GM12878 (cell line): ENCODE data around the gene AP5Z1. TPM values are rescaled to one million over a fixed set of nuclear protein-coding genes. Genes with fewer than 3 reads are reported as not detected.

Experiments used
- ATAC-seq: fragments of 200-7000 bp; cut with Tn5 transposase; 3 replicates; pipeline ENCODE4 v1.9.1; 2020; ENCODE audit warnings: mild to moderate bottlenecking, moderate library complexity
- BruUV-seq: library from RNA; stranded (reverse); fragments of 400-500 nt; replicated peaks from 2 replicates; lab custom pipeline; 2021; lab: Mats Ljungman, UMichigan
- CTCF ChIA-PET: fragments of 300-600 bp; sonication (Branson Sonifier 250); formaldehyde crosslinking; extraction: SDS; loops from one replicate; lab custom pipeline; 2021; ENCODE audit warnings: inconsistent platforms; lab: Yijun Ruan, JAX
- POLR2A ChIA-PET: fragments of 350-600 bp; formaldehyde crosslinking; extraction: SDS; loops from one replicate; lab custom pipeline; 2021; ENCODE audit warnings: inconsistent platforms; lab: Charles Lee
- RAD21 ChIA-PET: fragments of 300-600 bp; sonication (Branson Sonifier 250); formaldehyde crosslinking; loops from one replicate; lab custom pipeline; 2023; ENCODE audit warnings: antibody characterized with exemption; ENCODE audit not compliant: unreplicated experiment; lab: Charles Lee
- SMC1A ChIA-PET: fragments of 300-600 bp; sonication (Branson Sonifier 250); formaldehyde crosslinking; loops from one replicate; lab custom pipeline; 2023; ENCODE audit not compliant: unreplicated experiment, uncharacterized antibody; lab: Charles Lee
- DNase-seq: peaks from one replicate; pipeline ENCODE4 v3.0.0-alpha.2; 2011; ENCODE audit warnings: low read depth, low spot score
- FAIRE-seq: peaks from 3 replicates; lab custom pipeline; 2011; peaks lifted over from hg19 to GRCh38; lab: Jason Lieb, UNC
- H2AFZ ChIP-seq: 2 replicates; pipeline ENCODE4 v1.6.0; 2011; ENCODE audit warnings: low read depth, low read length, control low read depth; ENCODE audit not compliant: control insufficient read depth
- H3K27ac ChIP-seq: 2 replicates; pipeline ENCODE4 v1.5.1; 2011; ENCODE audit warnings: control low read depth; ENCODE audit not compliant: control insufficient read depth, insufficient read depth
- H3K27me3 ChIP-seq, 2 experiments: replicated peaks in 1 of 2; 2 replicates each; pipeline versions ENCODE4 v1.6.0 to v1.6.1; 2011; ENCODE audit warnings: low read length in 1 of 2; ENCODE audit not compliant: control insufficient read depth in 2 of 2, insufficient read depth in 2 of 2
- H3K36me3 ChIP-seq, 2 experiments: 2 replicates each; pipeline ENCODE4 v1.5.1; 2011; ENCODE audit warnings: low read length in 1 of 2; ENCODE audit not compliant: control insufficient read depth in 2 of 2, insufficient read depth in 2 of 2
- H3K4me1 ChIP-seq: 2 replicates; pipeline ENCODE4 v1.6.1; 2011; ENCODE audit warnings: mild to moderate bottlenecking, low read length, moderate library complexity, mixed read lengths; ENCODE audit not compliant: control insufficient read depth, insufficient read depth
- H3K4me2 ChIP-seq: 2 replicates; pipeline ENCODE4 v1.6.0; 2011; ENCODE audit warnings: control low read depth; ENCODE audit not compliant: control insufficient read depth, insufficient read depth
- H3K4me3 ChIP-seq: fragments of 200-600 bp; sonication (generic); 2 replicates; pipeline ENCODE4 v1.5.1; 2016
- H3K79me2 ChIP-seq: 2 replicates; pipeline ENCODE4 v1.6.0; 2011; ENCODE audit warnings: low read length; ENCODE audit not compliant: control insufficient read depth, insufficient read depth
- H3K9ac ChIP-seq: 2 replicates; pipeline ENCODE4 v1.8.0; 2011; ENCODE audit warnings: low read length, control low read depth, mixed read lengths; ENCODE audit not compliant: control insufficient read depth, insufficient read depth
- H3K9me3 ChIP-seq: replicated peaks from 3 replicates; pipeline ENCODE4 v1.5.1; 2011; ENCODE audit warnings: mild to moderate bottlenecking, low read length; ENCODE audit not compliant: control insufficient read depth, insufficient read depth
- H4K20me1 ChIP-seq: 2 replicates; pipeline ENCODE4 v1.6.0; 2011; ENCODE audit not compliant: control insufficient read depth, insufficient read depth
- CHD2 ChIP-seq: IDR thresholded peaks from 2 replicates; pipeline ENCODE4 v1.6.1; 2011; ENCODE audit warnings: low read depth, low read length, improper control_type of control experiment, borderline replicate concordance
- IRF4 ChIP-seq: IDR thresholded peaks from 2 replicates; pipeline ENCODE4 v1.6.1; 2011; ENCODE audit warnings: low read depth, low read length
- JUNB ChIP-seq: IDR thresholded peaks from 2 replicates; pipeline ENCODE4 v1.6.1; 2016; ENCODE audit warnings: antibody characterized with exemption, mild to moderate bottlenecking
- NKRF ChIP-seq: fragments of 450-650 bp; conservative IDR thresholded peaks from 2 replicates; pipeline ENCODE4 v1.6.1; 2017; ENCODE audit warnings: mild to moderate bottlenecking, moderate library complexity
- NR2C1 ChIP-seq: fragments of 450-650 bp; IDR thresholded peaks from 2 replicates; pipeline ENCODE4 v1.6.1; 2017; ENCODE audit warnings: antibody characterized with exemption, mild to moderate bottlenecking, moderate library complexity
- PBX3 ChIP-seq: IDR thresholded peaks from 2 replicates; pipeline ENCODE4 v1.6.1; 2011; ENCODE audit warnings: mild to moderate bottlenecking, low read depth, low read length, moderate library complexity; ENCODE audit not compliant: insufficient replicate concordance
- PKNOX1 ChIP-seq: fragments of 450-650 bp; IDR thresholded peaks from 2 replicates; pipeline ENCODE4 v1.6.1; 2016; ENCODE audit warnings: mild to moderate bottlenecking
- RCOR1 ChIP-seq: conservative IDR thresholded peaks from 2 replicates; pipeline ENCODE4 v1.6.1; 2012; ENCODE audit warnings: low read depth, low read length, improper control_type of control experiment
- SMAD1 ChIP-seq: fragments of 450-650 bp; IDR thresholded peaks from 2 replicates; pipeline ENCODE4 v1.6.1; 2018; ENCODE audit warnings: mild to moderate bottlenecking, low read depth; ENCODE audit not compliant: partially characterized antibody
- ZBTB33 ChIP-seq: fragments of 450-650 bp; IDR thresholded peaks from 2 replicates; pipeline ENCODE4 v1.6.1; 2017; ENCODE audit warnings: mild to moderate bottlenecking
- ZNF24 ChIP-seq: fragments of 450-650 bp; IDR thresholded peaks from 2 replicates; pipeline ENCODE4 v1.6.1; 2017; ENCODE audit warnings: antibody characterized with exemption, mild to moderate bottlenecking
- WGBS: methylation state at CpG from one replicate; pipeline ENCODE4 v1.1.6; 2016; ENCODE audit warnings: low lambda C conversion rate; ENCODE audit not compliant: insufficient replicate concordance, insufficient coverage; ENCODE audit errors: missing lambda C conversion rate; 5-methylcytosine and 5-hydroxymethylcytosine counted together
- in situ Hi-C: fragments of 300-500 bp; cut with MboI; formaldehyde crosslinking; loops from 9 replicates; pipeline ENCODE4 v1.14.3; 2018; ENCODE audit warnings: mixed read lengths
- intact Hi-C: fragments of 100-400 bp; cut with micrococcal nuclease; formaldehyde crosslinking; loops from one replicate; pipeline ENCODE4 v1.14.2; 2022; ENCODE audit not compliant: unreplicated experiment
- polyA plus RNA-seq, 11 experiments: library from polyadenylated mRNA; depleted of rRNA in 4 of 11; unstranded in 6 of 11; stranded (reverse) in 5 of 11; fragments of >200 nt; fragmentation: Nextera tagmentation in 4 of 11; fragmentation: Illumina TruSeq in 1 of 11; extraction: Ambion mirVana in 4 of 11; extraction: Trizol in 1 of 11; gene quantifications; 1 replicate in 1 of 11; 2 replicates in 10 of 11; pipeline versions ENCODE4 v1.2.1 to v1.2.3, GENCODE V29; 2011 to 2016; ENCODE audit warnings: inconsistent platforms in 2 of 11, missing spikeins in 2 of 11, low read depth in 1 of 11
- total RNA-seq, 4 experiments: library from RNA; depleted of rRNA in 3 of 4; stranded (reverse); fragments of >200 nt in 3 of 4; fragmentation: Illumina TruSeq in 1 of 4; extraction: Trizol in 1 of 4; gene quantifications; 2 replicates each; pipeline versions ENCODE4 v1.2.1 to v1.2.3, GENCODE V29; 2013 to 2021

AP5Z1 gene
- total and polyA plus RNA-seq, 10 of the 15 experiments (the other 5 are each of a cell fraction or from before 2014, with no cell fraction given) = 0.37 to 43.4 (median 19.4) TPM

GRCh38 chr7:4820405-4820966, 45.1 kb downstream of the AP5Z1 start:
- ATAC-seq = no peak
- no peak overlapping the region for H2AFZ ChIP-seq
- no peaks in the 10 kb centered on the region for H3K9me3 ChIP-seq
- intact Hi-C loops (loop anchor here (10.0 kb wide), 1 partner anchor 154 kb away; no protein-coding TSS in a partner anchor), in situ Hi-C loops (no loop called here)
- ChIA-PET CTCF (no interaction called here), SMC1A (no interaction called here), RAD21 (no interaction called here), POLR2A (no interaction called here)
- no peak for FAIRE-seq
- no TSS peak for BruUV-seq
- TF ChIP-seq IRF4 (no peak), NKRF (no peak), ZBTB33 (no peak), NR2C1 (no peak), PBX3 (no peak), CHD2 (no peak), PKNOX1 (no peak), JUNB (no peak), RCOR1 (no peak), ZNF24 (no peak), SMAD1 (no peak)
- H3K4me2 ChIP-seq = no peak overlapping the region
- H3K4me1 ChIP-seq = no peaks in the 10 kb centered on the region
- no peaks in the 10 kb centered on the region for H3K36me3 ChIP-seq
- 49% methylated on average over 19 of the region's 19 CpGs for WGBS
- no peak overlapping the region for H3K9ac ChIP-seq
- no peak for DNase-seq
- H3K4me3 ChIP-seq = no peak overlapping the region
- no peaks in the 10 kb centered on the region for H4K20me1 ChIP-seq
- no peak overlapping the region for H3K27ac ChIP-seq
- H3K79me2 ChIP-seq = no peaks in the 10 kb centered on the region
- no peaks in the 10 kb centered on the region for H3K27me3 ChIP-seq
